Stimulated activated CD8-positive, alpha-beta memory T cell treated with anti-CD3 and anti-CD28 coated beads, Interleukin-12 subunit alpha, Interleukin-12 subunit beta, amount 100 ng/mL, for 24 hours (primary cell): ENCODE measurements around the gene FGD5.

Experiments
- DNase-seq: peaks from one replicate; pipeline ENCODE4 v3.0.0-alpha.2; 2020; ENCODE audit errors: extremely low read depth

FGD5 gene

GRCh38 chr3:14829811-14830210 is 11.0 kb downstream of the FGD5 start:
- no peak for DNase-seq

GRCh38 chr3:14831916-14832450 is 13.2 kb downstream of the FGD5 start:
- DNase-seq: no peak

DNA sequence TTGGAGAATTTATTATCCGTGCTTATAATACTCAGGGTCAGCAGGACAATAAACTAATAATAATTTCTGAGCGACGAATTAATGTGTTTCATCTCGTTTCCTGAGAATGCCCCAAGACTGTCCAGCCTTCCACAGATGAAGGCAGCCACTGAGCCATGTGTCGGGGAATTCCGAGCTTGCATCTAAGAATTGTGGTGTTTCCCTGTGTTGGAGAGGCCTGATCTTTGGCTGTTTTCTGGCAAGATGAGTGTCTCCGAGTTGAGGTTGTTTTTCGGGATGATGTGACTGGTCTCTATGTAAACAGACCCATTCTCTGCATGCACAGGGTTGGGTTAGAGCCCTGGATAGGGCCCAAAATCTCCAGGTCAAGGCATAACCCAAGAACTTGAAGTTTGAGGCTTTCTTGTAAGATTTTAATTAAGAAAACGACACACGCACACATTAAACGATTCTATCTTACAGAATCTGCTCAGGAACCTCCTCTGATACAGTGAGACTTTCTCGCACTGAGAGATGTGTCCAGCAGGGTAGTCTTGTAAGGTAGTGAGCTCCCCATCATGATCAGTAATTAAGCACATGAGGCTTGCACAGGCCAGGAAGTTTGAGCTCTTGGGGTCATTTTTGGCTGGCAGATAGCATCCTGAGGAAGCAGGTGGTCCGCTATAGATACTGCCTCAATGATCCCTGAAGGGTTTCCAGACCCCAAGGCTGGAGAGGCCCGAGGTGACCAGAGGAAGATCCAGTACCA is 14.4 kb downstream of the FGD5 start:
- DNase-seq: no peak

- no peak for DNase-seq
Measured at GRCh38 chr3:14834121-14834520, 15.4 kb downstream of the FGD5 start.

GRCh38 chr3:14834807-14835466 is 16.2 kb downstream of the FGD5 start:
- no peak for DNase-seq

DNA sequence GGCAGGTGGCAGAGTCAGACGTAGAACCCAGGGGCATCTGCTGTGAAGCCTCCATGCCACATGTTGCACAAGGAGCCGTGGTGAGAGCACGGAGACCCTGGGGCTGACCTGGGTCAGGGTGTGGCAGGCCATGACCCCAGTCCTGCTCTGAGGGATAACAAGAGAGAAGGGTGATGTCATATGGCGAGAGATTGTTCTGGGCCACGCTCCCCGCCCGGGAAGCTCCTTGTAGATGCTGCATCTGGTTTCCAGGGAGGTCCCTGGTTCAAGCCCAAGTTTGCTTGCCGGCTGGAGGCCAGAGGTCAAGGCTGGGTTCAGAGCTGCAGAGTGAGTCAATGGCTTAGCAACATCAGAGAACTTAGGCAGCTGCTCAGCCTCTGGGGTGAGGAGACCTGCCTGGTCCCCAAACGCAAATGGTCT is 17.3 kb downstream of the FGD5 start:
- DNase-seq: no peak

DNA sequence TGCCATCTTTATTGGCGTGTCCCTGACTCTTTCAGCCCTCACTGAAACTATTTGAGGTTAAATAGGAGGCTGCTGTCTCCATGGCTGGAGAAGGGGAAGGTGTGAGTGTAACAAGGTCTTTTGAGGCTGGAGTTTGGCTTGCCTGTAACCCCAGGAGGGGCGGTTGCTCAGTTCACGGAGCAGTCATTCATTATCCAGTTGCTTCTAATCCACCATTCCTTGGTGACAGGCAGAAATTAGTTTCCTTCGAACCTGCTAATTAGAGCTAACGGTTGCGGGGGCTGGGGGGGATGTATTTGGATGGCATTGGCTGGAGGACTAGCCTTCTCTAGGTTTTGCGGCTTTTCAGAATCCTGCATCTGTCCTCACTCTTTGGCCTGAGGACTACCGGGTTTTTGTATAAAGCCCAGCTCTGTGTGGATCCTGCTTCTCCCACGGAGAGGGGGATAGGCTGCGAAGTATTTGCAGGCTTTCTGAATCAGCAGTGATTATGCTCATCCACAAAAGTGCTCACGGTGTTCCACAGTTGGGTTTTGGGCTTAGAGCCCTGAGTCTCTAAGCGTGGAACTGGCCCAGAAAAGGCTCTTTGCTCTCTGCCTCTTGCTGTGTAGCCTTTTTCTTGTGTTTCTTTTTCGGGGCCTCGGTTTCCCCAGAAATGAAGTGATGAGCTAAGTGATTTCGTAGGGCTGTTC is 18.6 kb downstream of the FGD5 start:
- no peak for DNase-seq

DNA sequence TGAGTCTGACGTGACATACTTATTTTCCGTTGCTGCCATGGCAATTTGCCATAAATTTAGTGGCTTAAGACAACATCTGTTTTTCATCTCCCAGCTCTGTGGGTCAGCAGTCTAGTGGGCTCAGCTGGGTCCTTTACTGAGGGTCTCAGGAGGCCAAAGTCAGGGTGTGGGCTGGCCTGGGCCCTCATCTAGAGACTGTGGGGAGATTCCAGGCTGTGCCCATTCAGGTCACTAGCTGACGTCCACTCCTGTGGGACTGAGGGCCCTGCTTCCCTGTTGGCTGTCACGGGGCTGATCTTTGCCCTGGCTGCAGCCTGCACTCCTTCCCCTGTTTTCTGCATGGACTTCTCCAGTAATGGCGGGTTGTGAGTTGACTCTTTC is 19.1 kb downstream of the FGD5 start:
- DNase-seq: no peak

DNA sequence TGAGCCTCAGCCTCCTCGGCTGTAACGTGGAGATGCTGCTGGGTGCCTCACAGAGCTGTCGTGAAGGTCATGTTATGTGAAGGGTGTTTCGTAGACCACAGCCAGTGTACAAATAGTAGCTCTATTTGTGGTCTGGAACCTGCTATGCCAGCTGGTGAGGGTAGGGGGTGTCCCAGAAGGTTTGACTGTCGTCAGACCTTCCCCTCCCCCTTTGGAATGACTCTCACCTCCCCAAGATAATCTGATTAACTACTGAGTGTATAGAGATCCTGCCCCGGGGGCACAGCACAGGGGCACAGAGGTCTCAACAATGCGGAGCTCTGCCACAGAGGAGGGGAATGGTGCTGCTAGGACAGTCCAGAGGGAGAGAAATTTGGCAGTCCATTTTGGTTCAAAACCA is 20.5 kb downstream of the FGD5 start:
- no peak for DNase-seq

DNA sequence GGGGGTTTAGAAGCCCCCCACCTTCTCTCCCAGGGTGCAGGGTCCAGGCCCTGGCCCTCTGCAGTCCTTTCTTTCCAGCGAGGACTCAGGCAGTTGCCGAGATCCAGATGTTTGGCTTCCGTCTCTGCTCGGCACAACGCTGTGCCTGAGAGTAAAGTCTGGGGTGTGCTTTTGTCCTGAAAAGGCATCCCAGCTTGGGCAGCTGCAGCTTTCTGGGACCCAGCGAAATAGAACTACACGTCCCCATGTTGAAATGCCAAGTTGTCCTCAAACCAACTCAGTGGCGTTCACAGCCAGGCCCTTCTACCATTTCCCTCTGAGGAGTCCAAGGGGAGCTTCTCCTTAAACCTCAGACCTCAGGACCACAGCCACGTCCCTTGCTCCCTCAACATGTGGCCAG is 23.1 kb downstream of the FGD5 start:
- DNase-seq: no peak

DNA sequence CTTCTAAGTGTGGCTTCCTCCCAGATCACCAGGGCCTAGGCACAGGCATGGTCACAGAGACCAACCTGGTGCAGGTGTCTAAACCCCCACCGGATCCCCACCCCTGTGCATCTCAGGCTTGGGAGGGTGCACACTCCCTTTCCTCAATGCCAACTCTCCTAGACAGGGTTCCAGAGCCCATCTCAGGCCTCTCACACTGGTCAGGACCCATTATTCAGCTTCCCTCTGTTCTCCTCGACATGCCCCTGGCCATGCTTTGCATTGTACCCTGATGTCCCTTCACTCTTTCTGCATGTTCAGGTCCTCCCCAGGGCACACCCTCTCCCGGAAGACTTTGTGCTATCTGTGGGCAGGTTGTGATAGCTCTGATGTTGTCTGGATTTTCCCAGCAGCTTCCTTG is 23.5 kb downstream of the FGD5 start:
- no peak for DNase-seq

- DNase-seq: no peak
Measured at GRCh38 chr3:14843321-14843720, 24.6 kb downstream of the FGD5 start.

DNA sequence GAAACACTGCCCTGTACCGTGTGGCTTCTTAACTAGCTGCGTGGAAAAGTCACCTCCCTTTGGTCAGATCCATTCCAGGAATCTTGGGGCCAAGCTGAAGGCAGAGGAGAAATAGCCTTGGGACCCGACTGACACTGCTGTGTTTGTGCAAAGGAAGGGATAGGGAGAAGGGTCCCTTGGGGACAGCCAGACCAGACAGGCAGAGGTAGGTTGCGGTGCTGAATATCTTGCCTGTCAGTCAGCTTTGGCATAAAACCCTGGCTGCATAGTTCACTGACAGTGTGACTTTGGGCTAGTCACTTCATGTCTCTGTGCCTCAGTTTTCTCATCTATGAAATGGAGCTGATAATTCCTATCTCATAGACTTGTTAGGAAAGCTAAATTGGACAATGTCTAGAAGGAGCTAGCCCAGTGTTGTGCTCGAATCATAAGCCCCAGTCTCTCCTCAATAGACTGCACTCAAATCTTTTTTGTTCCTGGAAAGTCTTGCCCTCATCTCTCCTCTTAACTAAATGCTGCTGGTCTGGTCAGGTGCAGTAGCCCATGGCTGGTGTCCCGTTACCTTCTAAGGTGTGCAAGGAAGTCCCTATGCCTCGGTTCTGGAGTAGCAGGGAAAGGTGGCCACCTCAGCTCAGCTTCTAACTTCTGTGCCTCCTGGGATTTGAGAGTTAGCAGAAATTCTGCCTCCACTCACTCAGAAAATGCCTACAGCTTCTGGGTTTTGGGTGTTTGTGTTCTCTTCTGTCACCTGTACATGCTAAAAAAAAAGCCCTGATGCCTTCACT is 25.8 kb downstream of the FGD5 start:
- no peak for DNase-seq

DNA sequence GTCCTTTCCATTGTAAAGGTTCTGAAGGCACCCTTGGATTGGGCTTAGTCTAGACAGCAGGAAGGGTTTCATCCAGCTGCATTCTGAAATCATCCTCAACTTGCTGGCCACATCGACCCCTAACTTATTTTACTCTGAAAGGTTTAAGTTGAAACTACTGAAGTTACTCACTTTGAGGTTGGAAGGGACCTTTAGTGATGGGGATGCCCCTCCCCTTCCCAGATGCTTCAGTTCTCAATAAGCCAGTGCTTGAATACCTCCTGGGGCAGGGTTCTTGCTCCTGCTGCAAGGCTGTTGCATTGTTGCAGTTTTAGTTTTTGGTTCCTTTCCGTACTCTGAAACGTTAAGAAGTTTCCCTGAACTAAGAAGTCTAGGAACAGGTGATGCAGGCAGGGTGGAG is 26.4 kb downstream of the FGD5 start:
- no peak for DNase-seq

DNA sequence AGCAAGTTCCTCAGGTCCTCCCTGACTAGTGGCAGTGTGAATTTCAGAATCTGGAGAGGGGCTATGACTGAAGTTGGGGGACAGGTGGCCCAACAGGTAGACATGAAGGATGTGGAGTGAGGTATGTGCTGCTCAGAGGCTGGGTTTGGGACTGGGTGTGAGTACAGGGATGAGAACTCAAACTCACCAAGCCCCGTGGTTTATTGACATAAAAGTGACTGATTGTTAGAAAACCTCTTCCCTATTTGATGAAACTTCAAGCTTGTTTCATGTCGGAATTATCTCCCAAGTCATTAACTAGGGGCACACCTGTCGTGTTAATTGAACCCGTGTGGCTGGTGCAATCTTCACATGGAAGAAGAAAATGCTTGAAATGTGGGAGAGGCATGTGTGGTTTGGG is 27.1 kb downstream of the FGD5 start:
- no peak for DNase-seq

GRCh38 chr3:14846226-14846880 is 27.6 kb downstream of the FGD5 start:
- DNase-seq: no peak

DNA sequence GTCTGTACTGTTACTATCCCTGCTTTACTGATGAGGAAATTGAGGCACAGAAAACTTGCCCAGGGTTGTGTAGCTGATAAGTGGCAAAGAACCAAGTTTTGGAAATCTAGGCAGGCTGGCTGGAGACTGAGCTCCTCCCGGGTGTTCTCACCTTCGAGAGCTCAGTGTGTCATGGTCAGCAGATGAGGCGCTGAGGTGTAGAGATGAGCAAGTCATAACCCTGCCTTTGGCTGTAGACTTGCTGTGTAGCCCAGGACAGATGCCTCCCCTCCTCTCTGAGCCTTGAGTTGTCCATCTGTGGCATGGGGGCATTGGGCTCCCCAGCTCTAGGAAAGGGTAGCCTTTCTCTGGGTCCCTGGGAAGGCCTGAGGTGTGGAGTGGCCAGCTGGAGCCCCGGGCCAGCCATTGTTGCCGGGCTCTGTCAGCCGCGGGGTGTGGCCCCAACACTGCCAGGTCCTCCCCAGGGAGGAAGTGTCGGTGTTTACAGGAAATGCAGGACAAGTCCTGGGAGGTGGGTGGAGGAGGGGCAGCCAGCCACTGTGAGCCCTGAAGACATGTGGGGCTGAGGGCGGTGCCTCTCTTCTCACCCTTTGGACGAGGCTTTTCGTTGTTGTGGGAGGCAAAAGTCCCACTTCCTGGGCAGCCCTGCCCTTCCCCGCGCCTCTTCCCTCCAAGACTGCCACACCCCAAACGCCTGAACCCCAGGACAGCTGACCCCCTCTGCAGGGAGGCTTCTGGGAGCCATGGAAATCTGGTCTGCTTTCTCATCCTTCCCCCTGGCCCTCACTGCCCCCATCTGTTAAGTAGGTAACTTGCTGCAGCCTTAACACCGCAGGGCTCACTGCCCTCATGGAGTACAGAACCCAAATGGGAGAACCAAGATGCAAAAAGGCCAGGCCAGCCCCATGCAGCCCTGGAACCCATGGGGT is 29.1 kb downstream of the FGD5 start:
- DNase-seq: no peak

DNA sequence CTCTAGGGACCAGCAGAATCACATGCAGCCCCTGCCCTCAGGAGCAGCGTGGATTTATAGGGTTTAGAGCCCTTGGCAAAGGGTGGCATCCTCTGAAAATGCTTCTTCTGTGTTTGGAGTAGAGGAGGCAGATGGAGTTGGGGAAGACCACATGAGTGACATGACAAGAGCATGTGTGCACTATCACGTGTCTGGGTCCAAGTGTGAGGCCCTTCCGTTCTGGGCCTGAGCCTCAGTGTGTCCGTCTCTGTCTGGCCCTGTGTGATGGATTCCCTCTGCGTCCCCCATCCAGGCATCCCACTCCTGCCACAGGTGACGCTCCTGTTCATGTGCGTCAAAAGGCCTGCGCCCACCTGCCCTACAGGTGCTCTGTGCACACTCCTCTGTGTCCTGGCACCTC is 30.1 kb downstream of the FGD5 start:
- DNase-seq: no peak

DNA sequence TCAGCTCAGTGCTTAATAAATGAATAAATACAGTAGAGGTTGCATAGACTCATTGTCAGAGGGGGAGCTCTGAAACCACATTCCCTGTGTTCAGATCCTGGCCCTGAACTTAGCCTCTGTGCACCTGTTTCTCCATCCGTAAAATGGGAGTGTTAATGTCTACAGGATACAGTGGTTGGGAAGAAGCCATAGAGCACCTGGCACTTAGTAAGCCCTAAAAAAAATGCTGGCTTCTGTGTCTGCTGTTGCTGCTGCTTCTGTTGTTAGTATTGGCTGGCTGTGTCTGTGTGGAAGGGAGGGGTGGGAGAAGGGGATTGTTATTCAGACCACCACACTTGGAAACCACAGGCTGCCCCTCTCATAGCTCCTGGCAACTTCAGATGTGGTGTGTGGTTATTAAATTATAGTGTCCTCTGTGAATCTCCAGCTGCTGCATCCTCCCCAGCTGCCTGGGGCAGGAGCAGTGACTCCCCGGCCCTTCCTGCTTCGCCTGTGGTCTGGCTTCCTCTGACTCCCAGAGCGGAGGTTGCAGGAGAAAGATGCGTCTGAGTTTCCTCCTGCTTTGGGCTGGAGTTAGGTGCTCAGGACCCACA is 31.0 kb downstream of the FGD5 start:
- no peak for DNase-seq

- no peak for DNase-seq
Measured at GRCh38 chr3:14852058-14852594, 33.4 kb downstream of the FGD5 start.
